HepG2 (cell line): Measurements from ENCODE around the gene RPLP1. TPM values are rescaled to one million over a fixed set of nuclear protein-coding genes. Genes with fewer than 3 reads are reported as not detected.

Experiments
- ATAC-seq: fragments of 200-7000 bp; cut with Tn5 transposase; 3 replicates; pipeline ENCODE4 v1.9.1; 2020; ENCODE audit warnings: mild to moderate bottlenecking, moderate library complexity
- BruUV-seq: library from RNA; stranded (reverse); fragments of 400-500 nt; replicated peaks from 2 replicates; lab custom pipeline; 2021; lab: Mats Ljungman, UMichigan
- CTCF ChIA-PET: fragments of 300-600 bp; formaldehyde crosslinking; extraction: SDS; loops from one replicate; lab custom pipeline; 2021; ENCODE audit warnings: low total read pairs, inconsistent platforms, low intra/inter-chr PET ratio; lab: Yijun Ruan, JAX
- POLR2A ChIA-PET: fragments of 350-600 bp; sonication (Branson Sonifier 250); formaldehyde crosslinking; loops from one replicate; lab custom pipeline; 2020; ENCODE audit warnings: antibody characterized with exemption, inconsistent platforms; lab: Yijun Ruan, JAX
- DNase-seq: peaks from one replicate; pipeline ENCODE4 v3.0.0-alpha.2; 2015; ENCODE audit warnings: low spot score
- FAIRE-seq: peaks from 3 replicates; lab custom pipeline; 2011; peaks lifted over from hg19 to GRCh38; lab: Jason Lieb, UNC
- H2AFZ ChIP-seq: one replicate; pipeline ENCODE4 v1.6.1; 2011; ENCODE audit warnings: low read length, inconsistent platforms
- H3K27ac ChIP-seq: fragments of 300-600 bp; 3 replicates; pipeline ENCODE4 v1.8.0; 2011; ENCODE audit warnings: mixed run types, mild to moderate bottlenecking, mixed read lengths, low read length, inconsistent platforms; ENCODE audit not compliant: insufficient read depth; ENCODE audit errors: extremely low read length
- H3K27me3 ChIP-seq, 2 experiments: fragments of 200-600 bp in 1 of 2; 2 replicates in 1 of 2; 3 replicates in 1 of 2; pipeline versions ENCODE4 v1.6.0 to v1.8.0; 2011; ENCODE audit warnings: low read length in 2 of 2, mild to moderate bottlenecking in 2 of 2, moderate library complexity in 2 of 2, inconsistent platforms in 1 of 2; ENCODE audit not compliant: insufficient read depth in 2 of 2, control insufficient read depth in 1 of 2
- H3K36me3 ChIP-seq, 2 experiments: fragments of 200-600 bp in 1 of 2; replicated peaks in 1 of 2; 2 replicates in 1 of 2; 3 replicates in 1 of 2; pipeline versions ENCODE4 v1.5.1 to v1.8.0; 2011; ENCODE audit warnings: low read length in 2 of 2, inconsistent platforms in 1 of 2; ENCODE audit not compliant: insufficient read depth in 2 of 2, control insufficient read depth in 1 of 2
- H3K4me1 ChIP-seq: 2 replicates; pipeline ENCODE4 v1.5.1; 2012; ENCODE audit warnings: low read length, inconsistent platforms; ENCODE audit not compliant: insufficient read depth
- H3K4me2 ChIP-seq: 2 replicates; pipeline ENCODE4 v1.6.0; 2011; ENCODE audit warnings: low read depth, low read length, inconsistent platforms
- H3K4me3 ChIP-seq, 3 experiments: fragments of 200-600 bp in 1 of 3; sonication (generic), shearing (Covaris generic) in 1 of 3; replicated peaks in 1 of 3; 2 replicates each; pipeline ENCODE4 v1.5.1; 2011 to 2016; ENCODE audit warnings: low read length in 3 of 3, inconsistent platforms in 2 of 3, low read depth in 2 of 3, mild to moderate bottlenecking in 2 of 3, control low read depth in 1 of 3, mixed read lengths in 1 of 3; ENCODE audit not compliant: insufficient read depth in 1 of 3
- H3K79me2 ChIP-seq: one replicate; pipeline ENCODE4 v1.6.1; 2011; ENCODE audit warnings: low read length, inconsistent platforms; ENCODE audit not compliant: insufficient read depth
- H3K9ac ChIP-seq: 2 replicates; pipeline ENCODE4 v1.6.0; 2011; ENCODE audit warnings: mild to moderate bottlenecking, low read depth, low read length, inconsistent platforms; ENCODE audit not compliant: insufficient read depth
- H3K9me3 ChIP-seq: 2 replicates; pipeline ENCODE4 v1.5.1; 2012; ENCODE audit warnings: mild to moderate bottlenecking, low read length
- H4K20me1 ChIP-seq: 2 replicates; pipeline ENCODE4 v1.6.0; 2011; ENCODE audit warnings: inconsistent platforms, mild to moderate bottlenecking, low read length, moderate library complexity; ENCODE audit not compliant: insufficient read depth
- PAWR ChIP-seq: sonication (generic); formaldehyde crosslinking; IDR thresholded peaks from 2 replicates; pipeline ENCODE4 v1.4.0; 2020; ENCODE audit warnings: missing genetic modification reagents, mild to moderate bottlenecking, borderline replicate concordance
- SYNCRIP ChIP-seq: fragments of 200-400 bp; formaldehyde crosslinking; IDR thresholded peaks from 2 replicates; pipeline ENCODE4 v1.6.1; 2018; ENCODE audit warnings: mild to moderate bottlenecking, low read depth, low read length; ENCODE audit not compliant: insufficient read depth
- WIZ ChIP-seq: sonication (generic); formaldehyde crosslinking; IDR thresholded peaks from 2 replicates; pipeline ENCODE4 v1.5.1; 2020; ENCODE audit warnings: mild to moderate bottlenecking, missing genetic modification reagents
- ZFY ChIP-seq: sonication (generic); formaldehyde crosslinking; IDR thresholded peaks from 2 replicates; pipeline ENCODE4 v1.4.0; 2020; ENCODE audit warnings: missing genetic modification reagents
- ZIK1 ChIP-seq: sonication (generic); formaldehyde crosslinking; IDR thresholded peaks from 2 replicates; pipeline ENCODE4 v1.5.0; 2020; ENCODE audit warnings: mild to moderate bottlenecking, low read depth, missing genetic modification reagents, borderline replicate concordance
- ZKSCAN8 ChIP-seq: IDR thresholded peaks from 2 replicates; pipeline ENCODE4 v1.6.1; 2016; ENCODE audit warnings: borderline replicate concordance, missing genetic modification reagents, missing compliant biosample characterization
- ZMAT3 ChIP-seq: sonication (generic); formaldehyde crosslinking; conservative IDR thresholded peaks from 2 replicates; pipeline ENCODE4 v1.7.0; 2021; ENCODE audit warnings: missing genetic modification reagents
- ZNF318 ChIP-seq: sonication (generic); formaldehyde crosslinking; IDR thresholded peaks from 2 replicates; pipeline ENCODE4 v1.4.0; 2020; ENCODE audit warnings: mild to moderate bottlenecking, missing genetic modification reagents
- ZNF337 ChIP-seq: sonication (generic); formaldehyde crosslinking; IDR thresholded peaks from 2 replicates; pipeline ENCODE4 v1.5.1; 2020; ENCODE audit warnings: missing genetic modification reagents, low read depth, mild to moderate bottlenecking, borderline replicate concordance
- ZNF382 ChIP-seq: sonication (generic); formaldehyde crosslinking; IDR thresholded peaks from 2 replicates; pipeline ENCODE4 v1.5.0; 2020; ENCODE audit warnings: missing genetic modification reagents, mild to moderate bottlenecking, borderline replicate concordance
- ZNF784 ChIP-seq: sonication (generic); formaldehyde crosslinking; IDR thresholded peaks from 2 replicates; pipeline ENCODE4 v1.5.1; 2020; ENCODE audit warnings: missing genetic modification reagents, mild to moderate bottlenecking, borderline replicate concordance
- ZNF83 ChIP-seq: sonication (generic); formaldehyde crosslinking; IDR thresholded peaks from 2 replicates; pipeline ENCODE4 v1.4.0; 2020; ENCODE audit warnings: missing genetic modification reagents, mild to moderate bottlenecking, borderline replicate concordance
- ZNF850 ChIP-seq: sonication (generic); formaldehyde crosslinking; conservative IDR thresholded peaks from 2 replicates; pipeline ENCODE4 v1.9.0; 2021; ENCODE audit warnings: mild to moderate bottlenecking, missing genetic modification reagents
- in situ Hi-C: cut with HindIII; loops from 2 replicates; pipeline ENCODE4 v1.10.0; 2017; ENCODE audit warnings: low pct_unique_long_range_greater_than_20kb; ENCODE audit not compliant: extremely low pct_ligation_motif_present
- intact Hi-C: fragments of 100-400 bp; cut with micrococcal nuclease; formaldehyde crosslinking; loops from one replicate; pipeline ENCODE4 v1.10.0; 2022; ENCODE audit not compliant: unreplicated experiment
- polyA plus RNA-seq, 8 experiments: library from polyadenylated mRNA; depleted of rRNA in 3 of 8; stranded (reverse) in 7 of 8; unstranded in 1 of 8; fragments of >200 nt; fragmentation: Illumina TruSeq in 4 of 8; extraction: Trizol in 4 of 8; gene quantifications; 2 replicates each; pipeline versions ENCODE4 v1.2.1 to v1.2.3, GENCODE V29; 2011 to 2016; ENCODE audit warnings: low read depth in 4 of 8, missing spikeins in 1 of 8, mixed read lengths in 1 of 8; ENCODE audit not compliant: insufficient read depth in 1 of 8
- total RNA-seq, 5 experiments: library from RNA; depleted of rRNA; stranded (reverse); fragments of >200 nt; fragmentation: Illumina TruSeq; extraction: Trizol; gene quantifications; 2 replicates each; pipeline ENCODE4 v1.2.3, GENCODE V29; 2016; ENCODE audit warnings: low read depth in 1 of 5

RPLP1 gene
- total and polyA plus RNA-seq, 2 of the 13 experiments (the other 11 are each of a cell fraction or from before 2014, with no cell fraction given), result 817 to 929 TPM

DNA sequence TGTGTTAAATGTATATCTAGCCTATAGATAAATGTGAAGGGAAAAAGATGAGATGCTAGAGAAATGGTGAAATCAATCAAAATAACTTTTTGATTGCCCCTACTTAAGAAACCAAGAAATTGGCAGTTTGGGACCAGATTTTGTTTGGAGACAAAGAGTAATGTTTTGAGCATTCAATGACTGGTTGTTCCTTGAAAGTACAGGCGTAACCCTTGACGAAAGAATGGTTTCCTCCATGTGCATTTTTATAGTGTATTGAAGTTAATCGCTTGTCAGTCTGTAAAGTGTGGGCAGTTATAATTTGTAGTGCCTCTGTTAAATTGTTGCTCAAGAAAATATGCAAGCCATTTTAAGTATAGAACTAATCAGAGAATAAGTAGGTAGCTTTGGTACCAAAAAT is 37.2 kb upstream of the RPLP1 start (continued):
- TF ChIP-seq ZNF850 (CRISPR knock-in tag) (no peak), ZFY (CRISPR knock-in tag) (no peak), PAWR (CRISPR knock-in tag) (no peak), ZNF382 (CRISPR knock-in tag) (no peak)
- TF ChIP-seq, all 625 proteins: peak for 0

DNA sequence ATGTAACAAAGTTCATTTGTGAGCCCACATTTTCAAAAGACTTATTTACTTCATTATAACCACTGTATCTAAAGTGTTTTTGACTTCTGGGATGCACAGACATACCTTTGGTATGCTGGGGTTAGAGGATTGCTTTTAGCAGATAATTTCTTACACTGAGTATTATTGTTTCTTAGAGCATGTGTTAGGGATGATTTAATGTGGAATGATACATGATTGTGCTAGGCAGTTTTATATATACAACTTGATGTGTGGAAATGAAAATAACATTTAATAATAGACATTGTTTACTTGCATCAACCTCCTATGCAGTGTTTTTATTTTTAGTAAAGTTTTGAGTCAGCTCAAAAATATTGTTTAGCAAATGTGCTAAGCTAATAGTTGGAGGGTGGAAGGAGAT is 35.0 kb upstream of the RPLP1 start:
- no TSS peak for BruUV-seq
- CTCF ChIA-PET, result no interaction called here
- Histone ChIP-seq H3K36me3 (peaks cover 3 to 33% of the 10 kb centered on the region in 2 experiments; a peak in 4 of 5 replicates), H3K27ac (no peak overlapping the region), H4K20me1 (no peaks in the 10 kb centered on the region; the same call in 1 of the 2 replicates), H3K79me2 (peaks cover 27% of the 10 kb centered on the region), H2AFZ (no peak overlapping the region), H3K4me3 (no peak overlapping the region), H3K4me2 (no peak overlapping the region), H3K4me1 (peaks cover 27% of the 10 kb centered on the region), H3K9me3 (no peaks in the 10 kb centered on the region), H3K27me3 (no peaks in the 10 kb centered on the region), H3K9ac (no peak overlapping the region)
- no peak for TF ChIP-seq ZNF784 (CRISPR knock-in tag)
- TF ChIP-seq SYNCRIP, result no peak
- no peak for TF ChIP-seq ZKSCAN8 (CRISPR knock-in tag)
- no peak for TF ChIP-seq ZNF318 (CRISPR knock-in tag)
- no peak for TF ChIP-seq ZNF83 (CRISPR knock-in tag)
- TF ChIP-seq WIZ, result no peak
- no peak for TF ChIP-seq ZMAT3 (CRISPR knock-in tag)
- TF ChIP-seq ZNF337 (CRISPR knock-in tag), result no peak
- TF ChIP-seq ZIK1, result no peak
- no peak for DNase-seq
- intact Hi-C loops (loop anchor here (5.0 kb wide), 1 partner anchor 35 kb away; the partner anchor contains the start of gene RPLP1), in situ Hi-C loops (no loop called here)
- no peak for FAIRE-seq
- POLR2A ChIA-PET, result no interaction called here
- no peak for ATAC-seq
